Suprapubic skin (tissue), 3 donors: ENCODE results near the gene NFE2L1.

Experiments used
- POLR2AphosphoS5 ChIP-seq, 3 donors: sonication (generic); formaldehyde crosslinking; IDR thresholded peaks; one replicate each; pipeline ENCODE4 v1.6.1; 2017; ENCODE audit warnings: antibody characterized with exemption in 3 of 3
- TF ChIP-seq, protein P1 (sequence below), 2 donors: fragments of 200-600 bp in 1 of 2; fragments of 450-650 bp in 1 of 2; sonication (generic) in 1 of 2; IDR thresholded peaks; one replicate each; pipeline ENCODE4 v1.5.1; 2016 to 2019; ENCODE audit warnings: antibody characterized with exemption in 2 of 2, mild to moderate bottlenecking in 1 of 2, moderate library complexity in 1 of 2

DNA sequence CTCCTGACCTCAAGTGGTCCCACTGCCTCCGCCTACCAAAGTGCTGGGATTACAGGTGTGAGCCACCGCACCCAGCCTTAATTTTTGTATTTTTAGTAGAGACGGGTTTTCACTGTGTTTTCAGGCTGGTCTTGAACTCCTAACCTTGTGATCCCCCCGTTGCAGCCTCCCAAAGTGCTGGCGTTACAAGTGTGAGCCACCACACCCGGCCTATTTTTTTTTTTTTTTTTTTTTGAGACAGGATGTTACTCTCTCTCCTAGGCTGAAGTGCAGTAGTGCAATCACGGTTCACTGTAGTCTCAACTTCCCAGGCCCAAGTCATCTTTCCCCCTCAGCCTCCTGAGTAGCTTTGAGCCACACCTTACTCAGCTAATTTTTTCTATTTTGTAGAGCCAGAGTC is 56.3 kb downstream of the NFE2L1 start:
- TF ChIP-seq, protein P1, sequence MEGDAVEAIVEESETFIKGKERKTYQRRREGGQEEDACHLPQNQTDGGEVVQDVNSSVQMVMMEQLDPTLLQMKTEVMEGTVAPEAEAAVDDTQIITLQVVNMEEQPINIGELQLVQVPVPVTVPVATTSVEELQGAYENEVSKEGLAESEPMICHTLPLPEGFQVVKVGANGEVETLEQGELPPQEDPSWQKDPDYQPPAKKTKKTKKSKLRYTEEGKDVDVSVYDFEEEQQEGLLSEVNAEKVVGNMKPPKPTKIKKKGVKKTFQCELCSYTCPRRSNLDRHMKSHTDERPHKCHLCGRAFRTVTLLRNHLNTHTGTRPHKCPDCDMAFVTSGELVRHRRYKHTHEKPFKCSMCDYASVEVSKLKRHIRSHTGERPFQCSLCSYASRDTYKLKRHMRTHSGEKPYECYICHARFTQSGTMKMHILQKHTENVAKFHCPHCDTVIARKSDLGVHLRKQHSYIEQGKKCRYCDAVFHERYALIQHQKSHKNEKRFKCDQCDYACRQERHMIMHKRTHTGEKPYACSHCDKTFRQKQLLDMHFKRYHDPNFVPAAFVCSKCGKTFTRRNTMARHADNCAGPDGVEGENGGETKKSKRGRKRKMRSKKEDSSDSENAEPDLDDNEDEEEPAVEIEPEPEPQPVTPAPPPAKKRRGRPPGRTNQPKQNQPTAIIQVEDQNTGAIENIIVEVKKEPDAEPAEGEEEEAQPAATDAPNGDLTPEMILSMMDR (IDR thresholded peaks at IDR 0.05) = no peak
- no peak for TF ChIP-seq POLR2AphosphoS5 (IDR thresholded peaks at IDR 0.05)
